HepG2 (cell line): ENCODE data around the gene TCAP. TPM values are rescaled to one million over a fixed set of nuclear protein-coding genes. Genes with fewer than 3 reads are reported as not detected.

Source experiments
- MTF2 ChIP-seq: sonication (generic); formaldehyde crosslinking; IDR thresholded peaks from 2 replicates; pipeline ENCODE4 v1.5.0; 2020; ENCODE audit warnings: missing genetic modification reagents, borderline replicate concordance
- SIN3A ChIP-seq: IDR thresholded peaks from 2 replicates; pipeline ENCODE4 v1.6.1; 2011; ENCODE audit warnings: low read depth, mild to moderate bottlenecking, control low read depth, low read length, borderline replicate concordance
- SOX6 ChIP-seq, 2 experiments: fragments of 450-650 bp in 1 of 2; sonication (generic) in 1 of 2; formaldehyde crosslinking in 1 of 2; IDR thresholded peaks; 2 replicates each; pipeline versions ENCODE4 v1.4.0 to v1.6.1; 2017 to 2020; ENCODE audit warnings: antibody characterized with exemption in 1 of 2, mild to moderate bottlenecking in 1 of 2, missing genetic modification reagents in 1 of 2
- ZMAT3 ChIP-seq: sonication (generic); formaldehyde crosslinking; conservative IDR thresholded peaks from 2 replicates; pipeline ENCODE4 v1.7.0; 2021; ENCODE audit warnings: missing genetic modification reagents
- ZNF10 ChIP-seq: sonication (generic); formaldehyde crosslinking; IDR thresholded peaks from 2 replicates; pipeline ENCODE4 v1.4.0; 2020; ENCODE audit warnings: mild to moderate bottlenecking, low read depth, missing genetic modification reagents, borderline replicate concordance
- ZNF235 ChIP-seq: sonication (generic); formaldehyde crosslinking; IDR thresholded peaks from 2 replicates; pipeline ENCODE4 v1.8.1; 2023; ENCODE audit warnings: mild to moderate bottlenecking, missing genetic modification reagents, borderline replicate concordance
- ZNF34 ChIP-seq: sonication (generic); formaldehyde crosslinking; IDR thresholded peaks from 2 replicates; pipeline ENCODE4 v1.4.0; 2020; ENCODE audit warnings: mild to moderate bottlenecking, missing genetic modification reagents, borderline replicate concordance
- ZNF776 ChIP-seq: sonication (generic); formaldehyde crosslinking; IDR thresholded peaks from 2 replicates; pipeline ENCODE4 v1.4.0; 2020; ENCODE audit warnings: mild to moderate bottlenecking, missing genetic modification reagents
- ZNF891 ChIP-seq: sonication (generic); formaldehyde crosslinking; IDR thresholded peaks from 2 replicates; pipeline ENCODE4 v1.5.0; 2020; ENCODE audit warnings: mild to moderate bottlenecking, missing genetic modification reagents
- polyA plus RNA-seq, 8 experiments: library from polyadenylated mRNA; depleted of rRNA in 3 of 8; stranded (reverse) in 7 of 8; unstranded in 1 of 8; fragments of >200 nt; fragmentation: Illumina TruSeq in 4 of 8; extraction: Trizol in 4 of 8; gene quantifications; 2 replicates each; pipeline versions ENCODE4 v1.2.1 to v1.2.3, GENCODE V29; 2011 to 2016; ENCODE audit warnings: low read depth in 4 of 8, missing spikeins in 1 of 8, mixed read lengths in 1 of 8; ENCODE audit not compliant: insufficient read depth in 1 of 8
- total RNA-seq, 5 experiments: library from RNA; depleted of rRNA; stranded (reverse); fragments of >200 nt; fragmentation: Illumina TruSeq; extraction: Trizol; gene quantifications; 2 replicates each; pipeline ENCODE4 v1.2.3, GENCODE V29; 2016; ENCODE audit warnings: low read depth in 1 of 5
- TF ChIP-seq, protein P1 (sequence below): IDR thresholded peaks from 2 replicates; pipeline ENCODE4 v1.6.1; 2012; ENCODE audit warnings: inconsistent platforms

TCAP gene
- total and polyA plus RNA-seq, 2 of the 13 experiments (the other 11 are each of a cell fraction or from before 2014, with no cell fraction given), result 0.24 to 0.65 TPM

DNA sequence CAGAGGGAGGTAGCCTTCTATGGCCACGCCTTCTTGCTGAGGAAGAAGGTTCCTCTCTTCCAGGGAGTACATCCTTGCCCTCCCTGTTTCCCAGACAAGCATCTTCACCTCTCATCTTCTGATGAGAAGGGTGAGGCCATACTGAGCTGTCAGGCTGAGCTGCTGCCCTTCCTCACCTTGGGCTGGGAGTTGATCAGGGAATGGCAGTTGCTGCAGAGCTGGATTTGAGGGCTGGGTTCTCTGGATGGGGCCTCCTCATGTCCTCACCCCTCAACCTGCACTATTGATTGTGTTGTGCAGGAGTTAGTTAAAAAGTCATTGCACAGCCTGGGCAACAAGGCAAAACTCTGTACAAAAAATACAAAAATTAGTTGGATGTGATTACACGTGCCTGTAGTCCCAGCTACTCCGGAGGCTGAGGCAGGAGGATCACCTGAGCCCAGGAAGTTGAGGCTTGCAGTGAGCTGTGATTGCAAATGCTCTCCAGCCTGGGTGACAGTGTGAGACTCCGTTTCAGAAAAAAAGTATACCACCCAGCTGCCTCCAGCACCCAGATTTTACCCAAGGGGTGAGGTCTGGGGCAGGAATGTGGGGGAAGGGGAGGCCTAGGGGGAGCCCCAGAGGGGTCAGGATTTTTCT is 36.8 kb downstream of the TCAP start (continued):
- TF ChIP-seq ZNF776 (CRISPR knock-in tag), result 0 out of 2 replicates have a peak, but pooled peaks have one; percentile 12
- TF ChIP-seq SIN3A, result peak; percentile 49; the same call in 1 of the 2 replicates
- no peak for TF ChIP-seq ZNF891
- peak; percentile 44; the same call in 1 of the 2 replicates for TF ChIP-seq ZMAT3 (CRISPR knock-in tag)
- TF ChIP-seq MTF2 (CRISPR knock-in tag), result 0 out of 2 replicates have a peak, but pooled peaks have one; percentile 57
- TF ChIP-seq, protein P1, sequence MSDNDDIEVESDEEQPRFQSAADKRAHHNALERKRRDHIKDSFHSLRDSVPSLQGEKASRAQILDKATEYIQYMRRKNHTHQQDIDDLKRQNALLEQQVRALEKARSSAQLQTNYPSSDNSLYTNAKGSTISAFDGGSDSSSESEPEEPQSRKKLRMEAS, result no peak
- 0 out of 2 replicates have a peak, but pooled peaks have one; percentile 22 for TF ChIP-seq ZNF235 (CRISPR knock-in tag)
- TF ChIP-seq ZNF34 (CRISPR knock-in tag), result no peak
- no peak for TF ChIP-seq ZNF10
- no peak for TF ChIP-seq SOX6 (IDR thresholded peaks at IDR 0.05)
- TF ChIP-seq SOX6 (CRISPR knock-in tag; IDR thresholded peaks at IDR 0.05), result peak; percentile 34
- TF ChIP-seq, all 625 proteins: peak for 19
